ENCODE measurements around the gene PRKCZ.

GRCh38 chr1:2174348-2175054 is 124.3 kb downstream of the PRKCZ start:
- TF ChIP-seq CTCF (IDR thresholded peaks at IDR 0.05; ENCODE audit: low read depth, low read length, missing input control) (peak; percentile 60), MAX (IDR thresholded peaks at IDR 0.05) (no peak), RAD21 (IDR thresholded peaks at IDR 0.05) (peak in 1 of 2 donors; percentile 77), HNF4A (conservative IDR thresholded peaks at IDR 0.05) (no peak), SP1 (IDR thresholded peaks at IDR 0.05) (no peak), RXRA (IDR thresholded peaks at IDR 0.05) (no peak), GABPA (IDR thresholded peaks at IDR 0.05 in 1 of 2, conservative IDR thresholded peaks at IDR 0.05 in 1 of 2) (no peak)
